ENCODE measurements around the gene ACO1.

- TF ChIP-seq MAX (IDR thresholded peaks at IDR 0.05; ENCODE audit: insufficient read depth, insufficient read length) (no peak), POLR2A (IDR thresholded peaks at IDR 0.05; ENCODE audit: low read depth, low read length) (no peak), CTCF (IDR thresholded peaks at IDR 0.05; ENCODE audit: extremely low read depth in 1 of 2, insufficient read depth in 1 of 2, low read depth in 1 of 2, low read length in 2 of 2) (no peak), POLR2AphosphoS5 (IDR thresholded peaks at IDR 0.05; ENCODE audit: insufficient read depth, low read depth, low read length) (no peak), EZH2 (IDR thresholded peaks at IDR 0.05; ENCODE audit: borderline replicate concordance, low read depth, low read length, severe bottlenecking) (no peak)
Measured at GRCh38 chr9:32403567-32404260, 19.3 kb downstream of the ACO1 start.

Data from endothelial cell of umbilical vein (primary cell).